HT-29 (cell line): Measurements from ENCODE around the gene UPF1. TPM values are rescaled to one million over a fixed set of nuclear protein-coding genes. Genes with fewer than 3 reads are reported as not detected.

Experiments used
- DNase-seq: peaks from one replicate; pipeline ENCODE4 v3.0.0-alpha.2; 2015; ENCODE audit warnings: low spot score
- total RNA-seq: library from RNA; depleted of rRNA; stranded (reverse); fragments of >200 nt; shearing (Covaris generic); gene quantifications from 2 replicates; pipeline ENCODE4 v1.2.3, GENCODE V29; 2014

Gene UPF1
- total RNA-seq, 1 experiment from 2014 or later = 79.5 TPM

- no peak for DNase-seq
These were observed 25.5 kb downstream of the UPF1 start for GRCh38 chr19:18857223-18857622.

DNA sequence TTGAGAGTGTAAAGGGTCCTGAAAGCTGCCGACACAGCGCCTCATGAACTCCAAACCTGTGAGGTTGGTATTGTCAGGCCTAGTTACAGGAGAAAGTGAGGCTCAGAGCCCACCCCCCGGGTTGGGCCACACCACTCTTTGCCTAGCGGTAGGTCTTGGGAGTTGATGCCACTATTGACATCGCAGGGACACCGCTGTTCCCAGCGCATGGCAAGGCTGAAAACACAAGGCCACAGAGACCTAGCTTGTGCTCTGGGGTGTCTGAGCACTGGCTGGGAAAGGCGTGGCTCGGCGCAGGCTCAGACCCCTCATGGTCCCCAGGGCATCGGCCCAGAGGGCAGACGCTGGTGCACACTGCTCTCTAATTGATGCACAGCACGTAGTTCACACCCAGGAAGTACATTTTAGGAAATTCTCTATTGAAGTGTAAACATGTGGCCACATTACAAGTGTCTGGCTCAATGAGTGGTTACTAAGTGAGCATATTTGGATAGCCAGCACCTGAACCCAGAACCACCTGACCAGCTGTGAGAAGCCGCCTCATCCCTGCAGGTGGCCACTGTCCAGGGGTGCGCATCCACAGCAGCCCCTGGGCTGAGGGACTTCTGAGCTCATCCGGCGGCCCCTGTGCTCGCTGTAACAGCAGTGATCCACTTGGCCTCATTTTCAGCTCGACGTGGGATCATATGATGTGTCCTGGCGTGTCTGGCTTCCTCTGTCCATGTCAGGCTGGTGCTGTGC lies 27.3 kb downstream of the UPF1 start:
- no peak for DNase-seq

GRCh38 chr19:18859676-18860301 lies 28.0 kb downstream of the UPF1 start:
- no peak for DNase-seq

- DNase-seq = no peak
These were observed 28.5 kb downstream of the UPF1 start for GRCh38 chr19:18860302-18860700.

DNA sequence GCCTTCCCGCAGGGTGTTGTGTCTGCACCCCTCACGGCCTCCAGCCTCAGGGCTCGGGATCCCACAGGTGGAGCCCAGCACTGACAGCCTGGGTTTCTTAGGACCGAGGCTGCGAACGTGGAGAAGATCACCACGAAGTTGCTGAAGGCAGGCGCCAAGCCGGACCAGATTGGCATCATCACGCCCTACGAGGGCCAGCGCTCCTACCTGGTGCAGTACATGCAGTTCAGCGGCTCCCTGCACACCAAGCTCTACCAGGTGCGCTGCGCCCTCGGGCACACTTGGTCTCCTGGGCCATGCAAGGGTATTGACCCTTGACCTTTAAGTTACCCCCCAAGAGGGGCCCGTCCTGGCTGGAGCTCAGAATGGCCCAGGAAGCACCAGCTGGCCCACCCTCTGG lies 29.0 kb downstream of the UPF1 start:
- DNase-seq = no peak

- no peak for DNase-seq
These were observed 29.5 kb downstream of the UPF1 start for GRCh38 chr19:18861235-18861634.

DNA sequence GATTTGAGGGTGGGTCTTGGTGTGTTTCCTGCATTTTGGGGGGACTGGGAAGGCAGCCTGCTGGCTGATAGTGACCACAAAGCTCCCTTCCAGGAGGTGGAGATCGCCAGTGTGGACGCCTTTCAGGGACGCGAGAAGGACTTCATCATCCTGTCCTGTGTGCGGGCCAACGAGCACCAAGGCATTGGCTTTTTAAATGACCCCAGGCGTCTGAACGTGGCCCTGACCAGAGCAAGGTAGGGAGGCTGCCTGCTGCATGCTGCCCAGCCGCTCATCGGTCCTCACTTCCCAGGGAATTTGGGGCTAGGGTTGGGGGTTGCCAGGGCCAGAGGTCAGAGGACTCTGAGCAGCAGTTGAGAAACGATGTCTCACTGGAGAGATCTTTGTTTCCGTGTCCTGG lies 30.2 kb downstream of the UPF1 start:
- no peak for DNase-seq

GRCh38 chr19:18862976-18863842 lies 31.4 kb downstream of the UPF1 start:
- no peak for DNase-seq

GRCh38 chr19:18863843-18864362 lies 32.1 kb downstream of the UPF1 start:
- DNase-seq = no peak

GRCh38 chr19:18865106-18865972 lies 33.6 kb downstream of the UPF1 start:
- no peak for DNase-seq

DNA sequence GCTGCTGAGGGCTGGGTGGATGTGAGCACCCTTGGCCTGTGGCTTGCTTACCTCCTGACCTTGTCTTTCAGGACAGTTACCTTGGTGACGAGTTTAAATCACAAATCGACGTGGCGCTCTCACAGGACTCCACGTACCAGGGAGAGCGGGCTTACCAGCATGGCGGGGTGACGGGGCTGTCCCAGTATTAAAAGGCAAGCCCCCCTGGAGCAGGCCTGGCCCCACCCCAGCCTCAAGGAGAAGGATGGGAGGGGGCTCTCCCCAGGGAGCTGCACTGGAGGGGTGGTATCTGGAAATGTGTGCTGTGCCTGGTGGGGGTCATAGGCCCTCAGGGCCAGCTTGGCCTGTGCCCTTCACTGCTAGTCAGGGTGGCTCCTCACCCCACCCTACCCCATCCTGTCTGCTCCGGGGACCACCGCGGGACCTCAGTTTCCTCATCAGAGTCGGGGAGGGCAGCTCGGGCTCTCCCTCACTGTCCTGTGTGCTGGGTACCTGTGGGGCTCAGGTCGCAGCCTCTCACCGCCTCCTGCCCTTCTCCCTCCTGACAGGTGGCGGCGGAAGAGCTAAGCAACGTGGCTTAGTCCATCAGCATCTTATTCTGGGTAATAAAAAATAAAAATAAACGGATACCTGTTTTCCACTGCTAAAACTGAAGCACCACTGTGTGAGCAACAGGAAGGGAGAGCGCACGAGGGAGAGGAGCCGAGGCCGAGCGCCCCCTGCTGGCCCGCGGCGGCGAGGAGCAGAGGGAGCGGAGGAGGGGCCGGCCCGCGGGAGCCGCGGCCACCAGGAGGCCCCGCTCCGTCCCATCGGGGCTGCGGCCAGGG lies 34.4 kb downstream of the UPF1 start:
- peak; percentile 54 for DNase-seq

GRCh38 chr19:18866800-18867123 lies 35.0 kb downstream of the UPF1 start:
- no peak for DNase-seq

DNA sequence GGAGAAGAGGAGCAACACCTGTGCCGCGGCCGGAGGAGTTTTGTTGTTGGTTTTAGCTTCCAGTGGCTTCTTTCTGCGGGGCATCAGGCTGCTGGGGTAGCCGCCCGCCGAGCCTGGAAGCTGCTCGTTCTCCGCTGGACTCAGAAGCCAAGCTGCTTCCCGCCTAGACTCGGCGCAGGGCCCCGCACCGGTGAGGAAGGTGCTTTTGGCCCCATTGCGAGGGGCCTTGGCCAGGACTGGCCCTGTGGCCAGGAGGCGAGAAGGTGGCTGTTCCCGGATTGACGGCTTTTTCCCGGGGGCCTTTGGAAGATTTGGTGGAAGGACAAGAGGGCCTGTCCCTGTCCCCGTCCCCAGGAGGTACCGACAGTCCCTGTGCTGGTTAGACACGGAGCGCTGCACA lies 35.4 kb downstream of the UPF1 start:
- DNase-seq = no peak

- no peak for DNase-seq
These were observed 36.0 kb downstream of the UPF1 start for GRCh38 chr19:18867751-18868150.

DNA sequence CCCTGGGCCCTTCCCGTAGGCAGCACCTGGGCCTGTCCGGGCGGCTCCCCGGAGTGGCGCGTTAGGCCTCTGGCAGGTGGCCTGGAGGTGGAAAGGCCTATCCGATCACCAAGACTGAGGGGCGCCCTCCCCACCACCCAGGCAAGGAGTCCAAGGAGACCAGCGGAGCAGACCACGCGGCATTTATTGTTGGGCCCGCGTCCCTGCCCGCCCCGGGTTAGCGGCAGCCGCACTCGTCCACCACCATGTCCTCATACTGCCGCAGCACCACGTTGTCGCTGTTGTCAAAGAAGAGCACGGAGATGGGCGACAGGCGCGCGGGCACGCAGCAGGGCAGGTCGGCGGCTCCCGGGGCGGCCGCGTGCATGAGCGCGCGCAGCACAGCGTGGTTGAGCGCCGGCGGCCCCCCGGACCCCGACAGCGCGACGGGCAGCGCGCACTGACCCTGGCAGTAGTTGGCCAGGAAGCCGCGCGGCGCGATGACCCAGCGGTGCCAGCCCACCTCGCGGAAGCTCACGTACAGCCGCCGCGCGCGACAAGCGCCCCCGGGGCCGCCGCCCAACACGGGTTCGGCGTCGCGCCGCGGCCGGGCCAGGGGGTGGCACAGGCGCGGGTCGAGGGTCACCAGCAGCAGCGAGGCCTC lies 36.7 kb downstream of the UPF1 start:
- DNase-seq = no peak

DNA sequence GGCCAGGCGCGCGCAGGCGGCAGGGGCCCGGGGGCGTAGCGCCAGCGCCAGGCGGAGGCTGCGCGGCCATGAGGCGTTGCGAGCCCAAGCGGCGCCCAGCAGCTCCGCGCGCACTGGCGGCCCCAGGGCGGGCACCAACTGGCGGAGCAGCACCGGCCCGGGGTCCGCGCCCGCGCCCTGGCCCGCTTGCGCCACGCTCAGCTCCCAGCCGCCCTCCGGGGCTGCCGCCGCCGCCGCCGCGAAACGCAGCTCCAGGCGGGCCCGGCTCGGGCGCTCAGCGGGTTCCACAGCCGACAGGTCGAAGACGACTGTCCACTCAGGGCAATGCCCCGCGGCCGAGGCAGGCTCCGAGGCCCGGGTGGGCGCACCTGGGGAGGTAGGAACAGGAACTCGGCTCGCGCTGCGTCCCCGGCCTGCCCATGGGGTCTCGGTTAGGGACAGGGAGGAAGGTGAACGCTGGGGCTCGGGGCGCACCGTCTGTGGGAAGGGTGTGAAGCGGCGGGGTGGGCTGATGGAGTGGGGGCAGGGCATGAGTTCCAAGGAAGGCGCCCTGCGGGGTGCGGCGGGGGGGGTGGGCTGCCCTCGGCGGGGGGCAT lies 37.4 kb downstream of the UPF1 start:
- no peak for DNase-seq

GRCh38 chr19:18869781-18870530 lies 38.2 kb downstream of the UPF1 start:
- no peak for DNase-seq

GRCh38 chr19:18870531-18871172 lies 38.9 kb downstream of the UPF1 start:
- no peak for DNase-seq
